GM06990 (cell line): ENCODE results near the gene PRSS22.

ENCODE experiments used
- DNase-seq: peaks from one replicate; pipeline ENCODE4 v3.0.0-alpha.2; 2011; ENCODE audit not compliant: insufficient read length; ENCODE audit errors: extremely low read depth
- H3K27me3 ChIP-seq: replicated peaks from 2 replicates; pipeline ENCODE4 v1.6.0; 2011; ENCODE audit warnings: low read length; ENCODE audit not compliant: control insufficient read depth, insufficient read depth
- H3K36me3 ChIP-seq: 2 replicates; pipeline ENCODE4 v1.5.1; 2011; ENCODE audit warnings: low read length; ENCODE audit not compliant: control insufficient read depth, insufficient read depth
- H3K4me3 ChIP-seq: replicated peaks from 2 replicates; pipeline ENCODE4 v1.5.1; 2011; ENCODE audit warnings: low read depth, mild to moderate bottlenecking, control low read depth, low read length
- TF ChIP-seq, protein P1 (sequence below): IDR thresholded peaks from 2 replicates; pipeline ENCODE4 v1.5.1; 2011; ENCODE audit warnings: low read length, control low read depth, mild to moderate bottlenecking, inconsistent platforms; ENCODE audit not compliant: insufficient read depth, poor library complexity, severe bottlenecking

PRSS22 gene

DNA sequence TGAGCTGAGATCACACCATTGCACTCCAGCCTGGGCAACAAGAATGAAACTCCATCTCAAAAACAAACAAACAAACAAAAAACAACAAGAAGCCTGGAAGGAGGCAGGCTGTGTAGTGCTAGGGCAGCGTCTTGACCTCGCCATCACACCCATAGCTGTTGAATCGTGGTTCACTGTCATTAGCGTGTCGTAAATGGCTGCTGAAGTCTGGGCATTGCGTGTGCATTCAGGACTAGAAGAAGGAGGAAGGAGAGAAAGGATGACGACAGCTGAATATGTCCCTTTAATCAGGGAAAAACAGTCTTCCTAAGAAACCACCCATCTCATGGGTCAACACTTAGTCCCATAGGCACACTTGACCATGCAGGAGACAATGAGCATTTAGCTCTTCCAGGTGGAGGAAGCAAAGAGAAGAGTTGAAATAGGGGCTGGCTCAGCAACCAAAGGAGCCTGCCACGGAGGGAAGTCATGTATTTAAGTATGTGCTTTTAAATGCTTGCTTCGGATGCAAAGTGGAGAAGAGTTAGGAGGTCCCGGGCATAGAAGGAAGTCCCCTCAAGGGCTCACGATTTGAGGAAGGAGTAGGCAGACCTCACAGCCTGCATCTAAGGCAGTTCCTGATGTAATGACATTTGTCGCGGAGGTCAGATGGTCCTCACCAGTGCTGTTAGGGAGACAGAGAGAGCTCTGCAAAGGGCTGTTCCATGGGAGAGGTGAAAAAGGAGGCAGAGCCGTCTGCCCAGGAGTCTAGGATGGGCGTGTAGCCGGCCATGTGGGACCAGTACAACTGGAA, 8.8 kb downstream of the PRSS22 start:
- no peak for DNase-seq
- TF ChIP-seq, protein P1, sequence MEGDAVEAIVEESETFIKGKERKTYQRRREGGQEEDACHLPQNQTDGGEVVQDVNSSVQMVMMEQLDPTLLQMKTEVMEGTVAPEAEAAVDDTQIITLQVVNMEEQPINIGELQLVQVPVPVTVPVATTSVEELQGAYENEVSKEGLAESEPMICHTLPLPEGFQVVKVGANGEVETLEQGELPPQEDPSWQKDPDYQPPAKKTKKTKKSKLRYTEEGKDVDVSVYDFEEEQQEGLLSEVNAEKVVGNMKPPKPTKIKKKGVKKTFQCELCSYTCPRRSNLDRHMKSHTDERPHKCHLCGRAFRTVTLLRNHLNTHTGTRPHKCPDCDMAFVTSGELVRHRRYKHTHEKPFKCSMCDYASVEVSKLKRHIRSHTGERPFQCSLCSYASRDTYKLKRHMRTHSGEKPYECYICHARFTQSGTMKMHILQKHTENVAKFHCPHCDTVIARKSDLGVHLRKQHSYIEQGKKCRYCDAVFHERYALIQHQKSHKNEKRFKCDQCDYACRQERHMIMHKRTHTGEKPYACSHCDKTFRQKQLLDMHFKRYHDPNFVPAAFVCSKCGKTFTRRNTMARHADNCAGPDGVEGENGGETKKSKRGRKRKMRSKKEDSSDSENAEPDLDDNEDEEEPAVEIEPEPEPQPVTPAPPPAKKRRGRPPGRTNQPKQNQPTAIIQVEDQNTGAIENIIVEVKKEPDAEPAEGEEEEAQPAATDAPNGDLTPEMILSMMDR: no peak
- Histone ChIP-seq H3K4me3 (no peak overlapping the region), H3K36me3 (no peaks in the 10 kb centered on the region), H3K27me3 (no peaks in the 10 kb centered on the region)

DNA sequence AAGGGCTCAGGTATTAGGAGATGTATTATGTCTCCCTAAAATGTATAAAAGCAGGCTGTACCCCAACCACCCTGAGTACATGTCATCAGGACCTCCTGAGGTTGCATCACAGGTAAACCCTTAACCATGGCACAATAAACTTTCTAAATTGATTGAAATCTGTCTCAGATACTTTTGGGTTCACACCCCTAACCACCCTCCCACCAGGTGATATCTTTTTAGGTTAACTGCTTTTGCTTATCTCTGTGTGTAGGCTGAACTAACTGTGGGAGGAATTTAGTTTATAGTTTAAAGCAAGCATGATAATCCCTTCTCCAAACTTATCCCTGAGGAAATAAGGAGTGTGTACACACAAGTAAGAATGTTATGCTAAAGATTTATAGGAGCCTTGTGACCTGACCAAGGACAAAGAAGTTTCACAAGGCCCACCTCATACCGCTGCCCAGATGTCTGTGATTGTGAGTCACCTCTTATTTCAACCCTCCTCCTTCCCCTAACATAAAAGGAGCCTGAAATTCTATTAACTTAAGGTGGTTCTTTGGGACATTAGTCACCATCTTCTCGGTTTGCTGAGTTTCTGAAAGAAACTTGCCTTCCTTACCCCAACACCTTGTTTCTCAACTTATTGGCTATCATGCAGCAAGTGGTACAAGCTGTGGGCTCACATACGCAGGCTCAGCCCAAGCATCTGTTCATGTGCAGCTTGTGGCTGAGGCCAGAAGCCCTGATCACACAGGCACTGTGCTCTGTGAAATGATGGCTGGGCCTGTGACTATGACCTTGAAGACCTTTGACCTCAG, 11.3 kb downstream of the PRSS22 start:
- no peaks in the 10 kb centered on the region for H3K36me3 ChIP-seq
- H3K27me3 ChIP-seq: no peaks in the 10 kb centered on the region
- TF ChIP-seq, protein P1: no peak
- no peak overlapping the region for H3K4me3 ChIP-seq
- DNase-seq: no peak

DNA sequence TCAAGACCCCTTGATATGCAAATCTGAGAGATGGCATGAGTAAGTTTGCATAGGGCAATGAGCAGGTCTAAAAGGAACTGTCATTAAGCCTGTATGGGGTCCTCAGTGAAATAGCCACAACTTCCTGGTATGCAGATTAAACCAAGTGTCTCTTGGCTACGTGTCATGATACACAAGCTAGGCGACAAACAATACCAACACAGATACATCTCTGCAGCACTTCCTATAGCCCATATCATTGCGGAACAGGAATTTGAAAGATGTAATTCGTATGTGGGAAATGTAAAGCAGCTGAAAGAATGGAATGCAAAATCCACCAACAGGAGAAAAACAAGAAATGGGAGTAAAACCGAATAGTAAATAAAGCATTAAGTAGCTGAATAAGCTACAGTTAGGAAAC, 12.9 kb downstream of the PRSS22 start:
- no peak for DNase-seq
- TF ChIP-seq, protein P1: no peak
- Histone ChIP-seq H3K4me3 (no peak overlapping the region), H3K36me3 (no peaks in the 10 kb centered on the region), H3K27me3 (no peaks in the 10 kb centered on the region)

DNA sequence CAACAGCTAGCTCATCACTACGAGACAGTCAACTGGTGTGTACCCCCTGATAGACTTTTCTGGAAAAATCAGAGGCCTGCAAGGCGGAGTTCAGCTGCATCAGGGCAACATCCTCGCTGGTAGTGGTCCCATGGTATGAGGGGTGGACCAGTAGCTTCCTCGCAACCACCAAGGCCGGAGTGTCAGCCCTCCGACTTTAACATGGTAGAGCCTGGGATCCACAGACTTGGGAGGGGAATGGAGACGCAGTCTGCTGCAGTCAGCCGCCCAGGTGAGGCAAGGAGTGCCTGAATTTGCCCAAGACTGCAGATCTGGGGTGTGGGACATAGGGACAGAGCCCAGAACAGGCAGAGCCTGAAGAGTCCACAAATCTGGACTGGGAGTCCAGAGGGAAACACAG, 14.4 kb downstream of the PRSS22 start:
- no peaks in the 10 kb centered on the region for H3K36me3 ChIP-seq
- no peak for DNase-seq
- TF ChIP-seq, protein P1: no peak
- H3K27me3 ChIP-seq: no peaks in the 10 kb centered on the region
- no peak overlapping the region for H3K4me3 ChIP-seq

DNA sequence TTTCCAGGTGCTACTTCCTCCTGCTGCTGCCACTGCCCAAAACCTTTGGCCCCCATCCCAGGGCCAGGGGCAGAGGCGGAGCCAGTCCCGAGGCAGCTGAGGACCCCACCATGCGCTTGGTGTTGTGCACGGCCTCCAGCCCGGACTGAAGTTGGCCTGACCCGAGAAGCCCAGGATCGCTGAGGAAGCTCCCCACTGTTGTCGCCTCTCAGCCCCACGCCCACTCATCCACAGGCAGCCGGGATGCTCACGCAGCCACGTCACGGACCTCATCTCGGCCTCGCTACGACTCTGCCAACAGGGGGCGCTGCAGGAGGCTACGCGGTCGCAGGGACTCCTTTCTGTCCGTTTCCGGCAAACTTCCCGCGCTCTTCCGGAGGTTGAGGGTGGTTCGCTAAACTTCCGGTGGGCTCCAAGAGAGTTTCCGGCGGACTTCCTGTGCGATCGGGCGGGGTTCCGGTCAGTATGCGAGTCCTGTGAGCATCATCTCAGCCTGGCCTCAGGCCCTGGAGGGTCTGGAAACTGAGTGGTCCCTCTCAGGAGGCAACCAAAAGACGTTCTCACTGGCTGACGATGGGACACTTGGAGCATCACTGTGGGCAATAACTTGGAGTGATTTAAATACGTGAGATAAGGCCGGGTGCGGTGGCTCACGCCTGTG, 15.5 kb downstream of the PRSS22 start:
- H3K36me3 ChIP-seq: no peaks in the 10 kb centered on the region
- TF ChIP-seq, protein P1: peak; percentile 65
- peak overlapping the region; percentile 16; the same call in 1 of the 2 replicates for H3K4me3 ChIP-seq
- DNase-seq: peak; percentile 66
- no peaks in the 10 kb centered on the region; the same call in 1 of the 2 replicates for H3K27me3 ChIP-seq
